GM12864 (cell line): Measurements from ENCODE around the gene RREB1.
A peak's percentile ranks its signal among the peaks of the same experiment; 100 is the strongest.
"Not testable (repeated sequence)": the region's sequence is repeated elsewhere in the genome, so short reads cannot be mapped to it uniquely, and the experiment has no call there.

Experiments used
- DNase-seq: peaks from one replicate; pipeline ENCODE4 v3.0.0-alpha.2; 2011; ENCODE audit warnings: low read depth
- H3K4me3 ChIP-seq: 2 replicates; pipeline ENCODE4 v1.5.1; 2011; ENCODE audit warnings: mild to moderate bottlenecking, low read depth, low read length, control low read depth
- CTCF ChIP-seq: IDR thresholded peaks from 2 replicates; pipeline ENCODE4 v1.5.1; 2011; ENCODE audit warnings: low read depth, mild to moderate bottlenecking, moderate library complexity, low read length, control low read depth, inconsistent platforms; ENCODE audit errors: missing control alignments

The RREB1 gene

GRCh38 chr6:7151381-7151780 is 43.6 kb downstream of the RREB1 start:
- no peak for DNase-seq
- no peak overlapping the region for H3K4me3 ChIP-seq
- TF ChIP-seq CTCF, result no peak

GRCh38 chr6:7152462-7152861 is 44.7 kb downstream of the RREB1 start:
- TF ChIP-seq CTCF, result no peak
- DNase-seq, result no peak
- no peak overlapping the region for H3K4me3 ChIP-seq

- no peak for TF ChIP-seq CTCF
- DNase-seq, result no peak
Measured at GRCh38 chr6:7153789-7154188, 46.0 kb downstream of the RREB1 start.

DNA sequence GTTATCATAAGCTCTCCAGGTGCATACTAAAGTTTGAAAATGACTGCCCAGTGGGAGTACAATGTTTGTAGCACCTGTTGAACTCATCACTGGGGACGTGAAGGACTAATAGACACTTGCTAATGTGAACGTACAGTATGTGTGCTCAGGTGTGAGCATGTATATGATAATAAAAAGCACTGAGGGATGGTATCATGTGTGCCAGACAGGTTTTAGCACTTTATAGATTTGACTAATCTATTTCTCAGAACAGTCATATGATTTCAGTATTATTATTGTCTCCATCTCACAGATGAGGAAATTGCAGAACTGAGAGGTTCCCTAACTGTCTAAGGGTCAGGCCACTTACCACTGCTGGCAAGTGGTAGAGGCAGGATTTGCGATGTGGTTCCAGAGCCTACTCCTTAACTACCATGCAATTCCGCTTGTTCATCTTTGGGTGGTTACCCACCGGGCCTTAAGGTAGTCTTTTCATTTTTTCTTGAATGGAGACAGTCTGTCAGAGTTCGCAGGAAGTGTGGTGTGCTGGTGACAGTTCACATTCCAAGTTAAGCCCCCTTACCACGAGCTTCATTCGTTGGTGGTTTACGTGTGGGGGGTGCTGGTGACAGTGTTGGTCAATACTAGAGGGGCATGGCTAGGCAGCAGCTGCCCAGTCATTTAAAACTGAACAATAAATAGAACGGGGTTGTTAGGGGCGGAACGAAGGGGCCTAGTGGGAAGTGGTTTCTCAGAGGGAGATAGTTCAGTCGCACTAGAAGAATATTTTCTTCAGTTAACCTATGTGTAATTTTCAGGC is 46.8 kb downstream of the RREB1 start:
- peak overlapping the region; percentile 24; the same call in 1 of the 2 replicates for H3K4me3 ChIP-seq
- DNase-seq, result no peak
- no peak for TF ChIP-seq CTCF

More at GRCh38 chr6:7153789-7154188, 46.0 kb downstream of the RREB1 start:
- no peak overlapping the region; the same call in 1 of the 2 replicates for H3K4me3 ChIP-seq

- no peak for TF ChIP-seq CTCF
- no peak for DNase-seq
- H3K4me3 ChIP-seq, result peak overlapping the region; percentile 43; the same call in 1 of the 2 replicates
Measured at GRCh38 chr6:7155871-7156579, 48.3 kb downstream of the RREB1 start.

GRCh38 chr6:7156643-7157278 is 49.0 kb downstream of the RREB1 start:
- TF ChIP-seq CTCF, result no peak
- H3K4me3 ChIP-seq, result peak overlapping the region; percentile 43
- DNase-seq, result no peak

GRCh38 chr6:7157307-7157706 is 49.5 kb downstream of the RREB1 start:
- not testable (repeated sequence) for DNase-seq
- H3K4me3 ChIP-seq, result peak overlapping the region; percentile 43; the same call in 1 of the 2 replicates
